HG02938 (cell line): Measurements from ENCODE around the gene ANAPC15.
A peak's percentile ranks its signal among the peaks of the same experiment; 100 is the strongest.

Experiments
- ATAC-seq: cut with Tn5 transposase; IDR thresholded peaks from one replicate; pipeline ENCODE4 v1.9.1; 2021; ENCODE audit warnings: mild to moderate bottlenecking, moderate library complexity; ENCODE audit not compliant: unreplicated experiment

The ANAPC15 gene

GRCh38 chr11:72088076-72088808, 24.3 kb downstream of the ANAPC15 start:
- ATAC-seq: no peak

- ATAC-seq: no peak
Measured at GRCh38 chr11:72085621-72086351, 26.7 kb downstream of the ANAPC15 start.

GRCh38 chr11:72084965-72085364, 27.5 kb downstream of the ANAPC15 start:
- ATAC-seq: no peak

GRCh38 chr11:72084076-72084475, 28.4 kb downstream of the ANAPC15 start:
- no peak for ATAC-seq

- ATAC-seq: no peak
Measured at GRCh38 chr11:72083414-72083813, 29.1 kb downstream of the ANAPC15 start.

- ATAC-seq: no peak
Measured at GRCh38 chr11:72081821-72082453, 30.6 kb downstream of the ANAPC15 start.

GRCh38 chr11:72081184-72081644, 31.3 kb downstream of the ANAPC15 start:
- no peak for ATAC-seq

- peak; percentile 96 for ATAC-seq
Measured at GRCh38 chr11:72080326-72081183, 31.9 kb downstream of the ANAPC15 start, which contains the start of the genes LRRC51 and NUMA1. Gene LRRC51 (plus strand): TSS chr11:72080850. CDS start chr11:72089084, 8,234 bp downstream. Gene NUMA1 (minus strand): TSS chr11:72080542. CDS start chr11:72035943, 44,599 bp downstream.

GRCh38 chr11:72079819-72080325, 32.6 kb downstream of the ANAPC15 start:
- no peak for ATAC-seq

GRCh38 chr11:72078477-72078876, 34.0 kb downstream of the ANAPC15 start:
- no peak for ATAC-seq

- no peak for ATAC-seq
Measured at GRCh38 chr11:72075756-72076155, 36.7 kb downstream of the ANAPC15 start.

GRCh38 chr11:72075109-72075508, 37.4 kb downstream of the ANAPC15 start:
- ATAC-seq: no peak

- no peak for ATAC-seq
Measured at GRCh38 chr11:72072348-72072747, 40.1 kb downstream of the ANAPC15 start.

GRCh38 chr11:72070491-72070890, 42.0 kb downstream of the ANAPC15 start:
- no peak for ATAC-seq

- ATAC-seq: no peak
Measured at GRCh38 chr11:72069787-72070251, 42.7 kb downstream of the ANAPC15 start.

GRCh38 chr11:72069200-72069599, 43.3 kb downstream of the ANAPC15 start:
- ATAC-seq: no peak

- ATAC-seq: no peak
Measured at GRCh38 chr11:72067676-72068075, 44.8 kb downstream of the ANAPC15 start.

- ATAC-seq: no peak
Measured at GRCh38 chr11:72067266-72067665, 45.2 kb downstream of the ANAPC15 start.

GRCh38 chr11:72066855-72067254, 45.6 kb downstream of the ANAPC15 start:
- no peak for ATAC-seq

- no peak for ATAC-seq
Measured at GRCh38 chr11:72061739-72062396, 50.6 kb downstream of the ANAPC15 start.
